IMR-90 (cell line): ENCODE measurements around the gene TCEAL3. TPM values are rescaled to one million over a fixed set of nuclear protein-coding genes. Genes with fewer than 3 reads are reported as not detected.

Experiments
- ATAC-seq: fragments of 200-7000 bp; cut with Tn5 transposase; 2 replicates; pipeline ENCODE4 v1.9.1; 2020; ENCODE audit warnings: low read depth, mild to moderate bottlenecking, moderate library complexity
- BruUV-seq: library from RNA; stranded (reverse); fragments of 400-500 nt; replicated peaks from 2 replicates; lab custom pipeline; 2021; lab: Mats Ljungman, UMichigan
- CTCF ChIA-PET: fragments of 300-600 bp; formaldehyde crosslinking; extraction: SDS; loops from one replicate; lab custom pipeline; 2021; ENCODE audit warnings: antibody characterized with exemption; lab: Yijun Ruan, JAX
- POLR2A ChIA-PET: fragments of 300-600 bp; sonication (Branson Sonifier 250); formaldehyde crosslinking; loops from one replicate; lab custom pipeline; 2022; ENCODE audit warnings: antibody characterized with exemption; ENCODE audit not compliant: unreplicated experiment; lab: Charles Lee
- DNase-seq: peaks from one replicate; pipeline ENCODE4 v3.0.0; 2013
- H2AFZ ChIP-seq: replicated peaks from 2 replicates; pipeline ENCODE3; 2013; ENCODE audit warnings: low read length, mild to moderate bottlenecking; ENCODE audit not compliant: poor library complexity
- H2AK5ac ChIP-seq: 2 replicates; pipeline ENCODE4 v1.6.1; 2013; ENCODE audit warnings: low read depth, low read length, inconsistent platforms
- H2AK9ac ChIP-seq: replicated peaks from 2 replicates; pipeline ENCODE3; 2013; ENCODE audit warnings: mild to moderate bottlenecking, low read depth, low read length, moderate library complexity; ENCODE audit not compliant: poor library complexity
- H2BK120ac ChIP-seq: 2 replicates; pipeline ENCODE4 v1.6.1; 2013; ENCODE audit warnings: low read depth, low read length, inconsistent platforms
- H2BK15ac ChIP-seq: 3 replicates; pipeline ENCODE4 v1.6.1; 2013; ENCODE audit warnings: low read depth, low read length, inconsistent platforms
- H2BK20ac ChIP-seq: 2 replicates; pipeline ENCODE4 v1.6.1; 2013; ENCODE audit warnings: low read depth, mild to moderate bottlenecking, inconsistent platforms, low read length, moderate library complexity
- H2BK5ac ChIP-seq: 2 replicates; pipeline ENCODE4 v1.6.1; 2013; ENCODE audit warnings: mild to moderate bottlenecking, low read depth, low read length, inconsistent platforms; ENCODE audit not compliant: poor library complexity, severe bottlenecking
- H3K14ac ChIP-seq: replicated peaks from 2 replicates; pipeline ENCODE4 v1.6.1; 2013; ENCODE audit warnings: low read depth, low read length, inconsistent platforms
- H3K18ac ChIP-seq: 2 replicates; pipeline ENCODE4 v1.6.1; 2013; ENCODE audit warnings: low read depth, low read length, control low read depth
- H3K23ac ChIP-seq: 2 replicates; pipeline ENCODE4 v1.6.1; 2013; ENCODE audit warnings: low read depth, low read length, inconsistent platforms
- H3K27ac ChIP-seq: 2 replicates; pipeline ENCODE4 v1.5.1; 2013; ENCODE audit warnings: mild to moderate bottlenecking, control low read depth, low read length; ENCODE audit not compliant: insufficient read depth
- H3K27me3 ChIP-seq: 2 replicates; pipeline ENCODE4 v1.6.1; 2013; ENCODE audit warnings: low read length; ENCODE audit not compliant: control insufficient read depth, insufficient read depth
- H3K36me3 ChIP-seq: 2 replicates; pipeline ENCODE4 v1.6.1; 2013; ENCODE audit warnings: low read length, mixed read lengths; ENCODE audit not compliant: control insufficient read depth, insufficient read depth
- H3K4ac ChIP-seq: 2 replicates; pipeline ENCODE4 v1.6.1; 2013; ENCODE audit warnings: low read depth, low read length, inconsistent platforms
- H3K4me1 ChIP-seq: 2 replicates; pipeline ENCODE4 v1.6.1; 2013; ENCODE audit warnings: low read length, mixed read lengths; ENCODE audit not compliant: control insufficient read depth, insufficient read depth
- H3K4me2 ChIP-seq: 2 replicates; pipeline ENCODE4 v1.6.1; 2013; ENCODE audit warnings: low read depth, mild to moderate bottlenecking, control low read depth, low read length, moderate library complexity
- H3K4me3 ChIP-seq: 2 replicates; pipeline ENCODE4 v1.5.1; 2013; ENCODE audit warnings: low read depth, mild to moderate bottlenecking, control low read depth, low read length, moderate library complexity; ENCODE audit not compliant: insufficient read depth
- H3K56ac ChIP-seq: 2 replicates; pipeline ENCODE4 v1.6.1; 2013; ENCODE audit warnings: low read length, inconsistent platforms; ENCODE audit not compliant: insufficient read depth; ENCODE audit errors: extremely low read depth
- H3K79me1 ChIP-seq, 2 experiments: 2 replicates each; pipeline ENCODE4 v1.6.1; 2013; ENCODE audit warnings: low read length in 2 of 2, inconsistent platforms in 1 of 2, low read depth in 1 of 2
- H3K9ac ChIP-seq: 2 replicates; pipeline ENCODE4 v1.6.1; 2013; ENCODE audit warnings: low read depth, low read length, control low read depth
- H3K9me1 ChIP-seq: 2 replicates; pipeline ENCODE4 v1.6.1; 2013; ENCODE audit warnings: low read length, inconsistent platforms; ENCODE audit not compliant: insufficient read depth
- H3K9me3 ChIP-seq: 2 replicates; pipeline ENCODE4 v1.6.1; 2013; ENCODE audit warnings: low read length; ENCODE audit not compliant: control insufficient read depth, insufficient read depth
- H4K20me1 ChIP-seq: 2 replicates; pipeline ENCODE4 v1.6.1; 2013; ENCODE audit warnings: low read length, inconsistent platforms; ENCODE audit not compliant: insufficient read depth
- H4K5ac ChIP-seq: 2 replicates; pipeline ENCODE4 v1.6.1; 2013; ENCODE audit warnings: mild to moderate bottlenecking, low read depth, low read length, control low read depth
- H4K8ac ChIP-seq, 2 experiments: 2 replicates each; pipeline ENCODE4 v1.6.1; 2013; ENCODE audit warnings: low read depth in 2 of 2, low read length in 2 of 2, control low read depth in 1 of 2, inconsistent platforms in 1 of 2
- H4K91ac ChIP-seq: 2 replicates; pipeline ENCODE4 v1.6.1; 2013; ENCODE audit warnings: low read depth, low read length, inconsistent platforms; ENCODE audit not compliant: insufficient read depth
- FOS ChIP-seq: fragments of 150-350 bp; IDR thresholded peaks from 2 replicates; pipeline ENCODE4 v1.6.1; 2016; ENCODE audit warnings: low read depth, low read length
- SMC3 ChIP-seq: fragments of 150-350 bp; IDR thresholded peaks from 2 replicates; pipeline ENCODE4 v1.6.1; 2016; ENCODE audit warnings: low read depth, mild to moderate bottlenecking, antibody characterized with exemption, low read length, moderate library complexity
- dilution Hi-C: fragments of 300-500 bp; cut with HindIII; formaldehyde crosslinking; loops from one replicate; pipeline ENCODE4 v1.14.3; 2018; ENCODE audit warnings: low sequenced_read_pairs; ENCODE audit not compliant: unreplicated experiment
- in situ Hi-C: fragments of 300-500 bp; cut with MboI; formaldehyde crosslinking; loops from 3 replicates; pipeline ENCODE4 v1.14.3; 2019; ENCODE audit warnings: low sequenced_read_pairs, inconsistent platforms, mixed read lengths
- intact Hi-C: fragments of 100-400 bp; cut with micrococcal nuclease; formaldehyde crosslinking; loops from 2 replicates; pipeline ENCODE4 v1.10.0; 2022
- polyA plus RNA-seq, 3 experiments: library from polyadenylated mRNA; depleted of rRNA; stranded (reverse); fragments of >200 nt; gene quantifications; 2 replicates each; pipeline ENCODE4 v1.2.3, GENCODE V29; 2012; ENCODE audit warnings: low replicate concordance in 1 of 3
- total RNA-seq: library from RNA; depleted of rRNA; stranded (reverse); fragments of >200 nt; gene quantifications from 2 replicates; pipeline ENCODE4 v1.2.3, GENCODE V29; 2012

The TCEAL3 gene
- total and polyA plus RNA-seq, 2 of the 4 experiments (the other 2 are of a cell fraction), result 3.2 to 24.2 TPM

GRCh38 chrX:103615781-103616371, 8.1 kb downstream of the TCEAL3 start:
- Histone ChIP-seq H3K4me1 (peaks cover 1% of the 10 kb centered on the region; the same call in 1 of the 2 replicates), H2BK15ac (no peak overlapping the region), H3K4me3 (no peak overlapping the region), H2BK20ac (no peak overlapping the region), H3K4me2 (peak overlapping the region; percentile 41; the same call in 1 of the 2 replicates), H3K79me1 (peaks cover 0 to 16% of the 10 kb centered on the region in 2 experiments; a peak in 1 of 4 replicates), H2BK120ac (peak overlapping the region; percentile 75; the same call in 1 of the 2 replicates), H3K9me3 (no peaks in the 10 kb centered on the region), H4K8ac (no peak overlapping the region), H3K9me1 (no peaks in the 10 kb centered on the region), H3K4ac (peak overlapping the region; percentile 64; the same call in 1 of the 2 replicates), H3K27ac (no peak overlapping the region; the same call in 1 of the 2 replicates), H4K20me1 (no peaks in the 10 kb centered on the region), H2AFZ (no peak overlapping the region), H2AK9ac (no peak overlapping the region), H4K5ac (no peak overlapping the region), H3K56ac (no peak overlapping the region), H3K36me3 (no peaks in the 10 kb centered on the region), H3K9ac (no peak overlapping the region), H3K18ac (no peak overlapping the region), H3K14ac (no peak overlapping the region; the same call in 1 of the 2 replicates), H2AK5ac (no peak overlapping the region), H3K23ac (no peak overlapping the region), H3K27me3 (no peaks in the 10 kb centered on the region), H2BK5ac (peak overlapping the region; percentile 17), H4K91ac (no peak overlapping the region)
- dilution Hi-C loops (no loop called here), intact Hi-C loops (no loop called here), in situ Hi-C loops (no loop called here)
- ChIA-PET POLR2A (no interaction called here), CTCF (no interaction called here)
- no peak for ATAC-seq
- TF ChIP-seq FOS, result 0 out of 2 replicates have a peak, but pooled peaks have one; percentile 13
- no peak for TF ChIP-seq SMC3
- peak; percentile 46 for DNase-seq
- BruUV-seq, result no TSS peak
